Hepatocyte (in vitro differentiated cells): ENCODE results near the gene AKT2. TPM values are rescaled to one million over a fixed set of nuclear protein-coding genes. Genes with fewer than 3 reads are reported as not detected.

Experiments used
- DNase-seq: peaks from one replicate; pipeline ENCODE4 v3.0.0-alpha.2; 2016; ENCODE audit warnings: low spot score
- H2AFZ ChIP-seq: fragments of 200-600 bp; sonication (generic); 2 replicates; pipeline ENCODE4 v1.6.0; 2016; ENCODE audit warnings: antibody characterized with exemption, mild to moderate bottlenecking
- H3K27ac ChIP-seq: fragments of 200-600 bp; sonication (generic); 2 replicates; pipeline ENCODE4 v1.5.1; 2016; ENCODE audit warnings: mild to moderate bottlenecking
- H3K27me3 ChIP-seq: fragments of 200-600 bp; sonication (generic); 2 replicates; pipeline ENCODE4 v1.6.1; 2016
- H3K36me3 ChIP-seq: fragments of 200-600 bp; sonication (generic); replicated peaks from 2 replicates; pipeline ENCODE4 v1.5.1; 2016; ENCODE audit warnings: low read depth; ENCODE audit not compliant: insufficient read depth
- H3K4me1 ChIP-seq: fragments of 200-600 bp; sonication (generic); 2 replicates; pipeline ENCODE4 v1.5.1; 2016; ENCODE audit warnings: mild to moderate bottlenecking, moderate library complexity; ENCODE audit not compliant: insufficient read depth
- H3K4me2 ChIP-seq: fragments of 200-600 bp; sonication (generic); 2 replicates; pipeline ENCODE4 v1.6.0; 2016
- H3K4me3 ChIP-seq: fragments of 200-600 bp; sonication (generic); 2 replicates; pipeline ENCODE4 v1.5.1; 2016; ENCODE audit warnings: mild to moderate bottlenecking
- H3K79me2 ChIP-seq: fragments of 200-600 bp; sonication (generic); 2 replicates; pipeline ENCODE4 v1.6.0; 2017; ENCODE audit warnings: mild to moderate bottlenecking
- H3K9me2 ChIP-seq: fragments of 200-600 bp; sonication (generic); replicated peaks from 2 replicates; pipeline ENCODE4 v1.6.0; 2017; ENCODE audit warnings: mild to moderate bottlenecking; ENCODE audit not compliant: insufficient read depth
- H3K9me3 ChIP-seq: fragments of 200-600 bp; sonication (generic); 2 replicates; pipeline ENCODE4 v1.5.1; 2016; ENCODE audit warnings: low read depth, mild to moderate bottlenecking
- H4K20me1 ChIP-seq: fragments of 200-600 bp; sonication (generic); 2 replicates; pipeline ENCODE4 v1.6.0; 2016; ENCODE audit warnings: mild to moderate bottlenecking; ENCODE audit not compliant: insufficient read depth, poor library complexity, severe bottlenecking
- EZH2 ChIP-seq: fragments of 200-600 bp; sonication (generic); IDR thresholded peaks from 2 replicates; pipeline ENCODE4 v1.6.1; 2016; ENCODE audit warnings: antibody characterized with exemption, mild to moderate bottlenecking, borderline replicate concordance
- EZH2phosphoT487 ChIP-seq: fragments of 200-600 bp; sonication (generic); IDR thresholded peaks from one replicate; pipeline ENCODE4 v1.6.1; 2018; ENCODE audit warnings: antibody characterized with exemption, mild to moderate bottlenecking, low read depth, moderate library complexity; ENCODE audit not compliant: unreplicated experiment, severe bottlenecking
- WGBS: methylation state at CpG from one replicate; pipeline ENCODE4 v1.1.6; 2016; ENCODE audit warnings: low lambda C conversion rate; ENCODE audit errors: missing lambda C conversion rate; 5-methylcytosine and 5-hydroxymethylcytosine counted together
- polyA plus RNA-seq: library from polyadenylated mRNA; unstranded; fragments of >200 nt; fragmentation: Nextera tagmentation; extraction: Ambion mirVana; gene quantifications from 2 replicates; pipeline ENCODE4 v1.2.1, GENCODE V29; 2016
- total RNA-seq: library from RNA; depleted of rRNA; stranded (reverse); fragments of >200 nt; gene quantifications from 2 replicates; pipeline ENCODE4 v1.2.3, GENCODE V29; 2014
- TF ChIP-seq, protein P1 (sequence below): fragments of 200-600 bp; sonication (generic); IDR thresholded peaks from 2 replicates; pipeline ENCODE4 v1.5.1; 2016; ENCODE audit warnings: antibody characterized with exemption, mild to moderate bottlenecking; ENCODE audit not compliant: poor library complexity

The AKT2 gene
- total and polyA plus RNA-seq, 2 experiments from 2014 or later, result 54.9 to 106 TPM

DNA sequence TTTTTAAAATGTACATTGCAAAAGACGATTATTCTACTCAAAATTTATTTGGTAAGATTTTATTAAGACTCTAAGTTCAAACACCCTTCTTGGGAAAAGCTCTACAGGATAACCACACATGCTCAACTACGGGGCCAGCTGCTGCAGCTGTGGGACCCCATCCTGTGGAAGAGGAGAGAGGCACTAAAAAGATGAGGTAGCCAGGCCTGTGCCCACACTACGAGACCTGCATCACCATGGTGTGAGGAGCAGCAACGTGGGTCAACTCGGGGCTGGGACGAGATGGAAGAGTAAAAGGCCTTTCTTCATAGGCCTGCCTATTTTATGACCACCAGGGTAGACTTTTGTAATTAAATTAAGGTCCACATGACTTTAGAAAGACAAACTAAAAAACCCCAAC is 54.1 kb downstream of the AKT2 start:
- H3K4me3 ChIP-seq, result no peak overlapping the region
- no peaks in the 10 kb centered on the region for H3K79me2 ChIP-seq
- no peaks in the 10 kb centered on the region for H3K36me3 ChIP-seq
- H3K9me3 ChIP-seq, result no peaks in the 10 kb centered on the region
- 86% methylated on average over 6 of the region's 6 CpGs for WGBS
- no peaks in the 10 kb centered on the region for H3K9me2 ChIP-seq
- no peak for DNase-seq
- H4K20me1 ChIP-seq, result no peaks in the 10 kb centered on the region
- H3K27ac ChIP-seq, result no peak overlapping the region
- no peaks in the 10 kb centered on the region for H3K27me3 ChIP-seq
- H3K4me2 ChIP-seq, result no peak overlapping the region
- no peak for TF ChIP-seq EZH2
- TF ChIP-seq, protein P1, sequence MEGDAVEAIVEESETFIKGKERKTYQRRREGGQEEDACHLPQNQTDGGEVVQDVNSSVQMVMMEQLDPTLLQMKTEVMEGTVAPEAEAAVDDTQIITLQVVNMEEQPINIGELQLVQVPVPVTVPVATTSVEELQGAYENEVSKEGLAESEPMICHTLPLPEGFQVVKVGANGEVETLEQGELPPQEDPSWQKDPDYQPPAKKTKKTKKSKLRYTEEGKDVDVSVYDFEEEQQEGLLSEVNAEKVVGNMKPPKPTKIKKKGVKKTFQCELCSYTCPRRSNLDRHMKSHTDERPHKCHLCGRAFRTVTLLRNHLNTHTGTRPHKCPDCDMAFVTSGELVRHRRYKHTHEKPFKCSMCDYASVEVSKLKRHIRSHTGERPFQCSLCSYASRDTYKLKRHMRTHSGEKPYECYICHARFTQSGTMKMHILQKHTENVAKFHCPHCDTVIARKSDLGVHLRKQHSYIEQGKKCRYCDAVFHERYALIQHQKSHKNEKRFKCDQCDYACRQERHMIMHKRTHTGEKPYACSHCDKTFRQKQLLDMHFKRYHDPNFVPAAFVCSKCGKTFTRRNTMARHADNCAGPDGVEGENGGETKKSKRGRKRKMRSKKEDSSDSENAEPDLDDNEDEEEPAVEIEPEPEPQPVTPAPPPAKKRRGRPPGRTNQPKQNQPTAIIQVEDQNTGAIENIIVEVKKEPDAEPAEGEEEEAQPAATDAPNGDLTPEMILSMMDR, result no peak
- TF ChIP-seq EZH2phosphoT487, result no peak
- peaks cover 10% of the 10 kb centered on the region for H3K4me1 ChIP-seq
- H2AFZ ChIP-seq, result no peak overlapping the region

DNA sequence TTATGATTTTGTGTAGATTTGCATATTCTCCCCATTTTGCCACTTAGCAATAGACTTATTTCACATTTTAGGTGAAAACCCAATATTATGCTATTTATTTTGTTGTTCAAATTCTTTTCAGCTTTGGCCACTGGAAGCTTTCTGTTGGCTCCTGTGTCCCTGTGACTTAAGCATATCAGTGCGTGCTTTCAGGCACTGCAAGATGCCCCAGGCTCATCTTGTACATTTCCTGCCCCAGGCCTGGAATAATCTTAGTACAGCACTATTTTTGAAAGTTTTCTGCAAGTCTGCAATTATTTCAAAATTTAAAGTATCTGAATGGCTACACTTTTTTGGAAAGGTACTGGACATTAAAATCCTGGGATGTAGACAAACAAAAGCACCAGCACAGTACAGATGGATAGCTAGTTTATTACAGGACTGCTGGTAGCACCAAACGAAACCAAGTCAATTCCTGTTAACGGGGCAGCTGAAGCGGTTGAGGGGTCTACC is 55.2 kb downstream of the AKT2 start:
- peaks cover 5% of the 10 kb centered on the region for H3K27me3 ChIP-seq
- H3K79me2 ChIP-seq, result no peaks in the 10 kb centered on the region
- TF ChIP-seq, protein P1, result no peak
- TF ChIP-seq EZH2phosphoT487, result no peak
- no peak for TF ChIP-seq EZH2
- H3K4me3 ChIP-seq, result no peak overlapping the region
- no peak overlapping the region for H2AFZ ChIP-seq
- H3K9me2 ChIP-seq, result no peaks in the 10 kb centered on the region
- no peak overlapping the region for H3K27ac ChIP-seq
- WGBS, result 80% methylated on average over 4 of the region's 4 CpGs
- no peak for DNase-seq
- no peak overlapping the region for H3K4me2 ChIP-seq
- no peaks in the 10 kb centered on the region for H3K9me3 ChIP-seq
- H3K4me1 ChIP-seq, result peaks cover 10% of the 10 kb centered on the region
- no peaks in the 10 kb centered on the region for H3K36me3 ChIP-seq
- H4K20me1 ChIP-seq, result no peaks in the 10 kb centered on the region

DNA sequence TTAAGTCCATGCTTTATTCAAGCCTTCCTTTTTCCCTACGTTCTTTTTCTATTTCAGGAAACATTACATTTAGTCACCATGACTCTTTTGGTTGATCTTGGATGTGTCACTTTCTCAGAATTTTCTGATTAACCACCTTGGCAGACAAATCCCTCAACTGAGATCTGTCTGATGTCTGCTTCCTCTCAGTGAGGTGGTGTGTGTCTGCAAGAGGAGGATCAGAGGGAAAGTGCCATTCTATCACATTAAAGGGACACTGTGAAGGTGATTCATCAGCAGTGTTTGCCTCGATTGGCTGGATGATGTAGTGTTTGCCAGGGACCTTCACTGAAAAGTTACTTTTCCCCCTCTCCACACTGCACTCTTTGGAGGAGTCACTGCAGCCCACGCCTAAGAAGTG is 55.7 kb downstream of the AKT2 start:
- Histone ChIP-seq H3K27me3 (peaks cover 5% of the 10 kb centered on the region), H3K4me2 (no peak overlapping the region), H3K79me2 (no peaks in the 10 kb centered on the region), H4K20me1 (no peaks in the 10 kb centered on the region), H3K36me3 (no peaks in the 10 kb centered on the region), H3K4me3 (no peak overlapping the region), H3K27ac (no peak overlapping the region), H3K9me2 (no peaks in the 10 kb centered on the region), H2AFZ (no peak overlapping the region), H3K9me3 (no peaks in the 10 kb centered on the region), H3K4me1 (peaks cover 10% of the 10 kb centered on the region)
- DNase-seq, result no peak
- WGBS, result 66% methylated on average over 3 of the region's 3 CpGs
- TF ChIP-seq EZH2, result no peak
- no peak for TF ChIP-seq EZH2phosphoT487
- TF ChIP-seq, protein P1, result no peak

DNA sequence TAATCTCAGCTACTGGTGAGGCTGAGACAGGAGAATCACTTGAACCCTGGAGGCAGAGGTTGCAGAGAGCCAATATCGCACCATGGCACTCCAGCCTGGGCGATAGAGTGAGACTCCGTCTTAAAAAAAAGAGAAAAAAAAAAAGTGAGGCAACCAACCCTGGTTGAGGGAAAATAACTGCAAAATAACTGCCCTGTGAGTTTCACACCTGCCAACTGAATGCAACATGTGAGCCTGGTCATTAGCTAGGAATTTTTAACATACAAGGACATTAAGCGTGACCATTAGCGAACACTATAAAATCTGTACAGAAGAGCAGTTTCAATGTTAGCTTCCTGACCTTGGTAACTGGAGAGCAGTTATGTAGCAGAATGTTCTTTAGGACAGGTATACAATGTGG is 56.3 kb downstream of the AKT2 start:
- 94% methylated on average over 5 of the region's 5 CpGs for WGBS
- Histone ChIP-seq H3K4me3 (no peak overlapping the region), H3K9me3 (no peaks in the 10 kb centered on the region), H4K20me1 (no peaks in the 10 kb centered on the region), H3K36me3 (no peaks in the 10 kb centered on the region), H3K27ac (no peak overlapping the region), H3K27me3 (peaks cover 5% of the 10 kb centered on the region), H3K79me2 (no peaks in the 10 kb centered on the region), H2AFZ (no peak overlapping the region), H3K4me2 (no peak overlapping the region), H3K4me1 (peaks cover 10% of the 10 kb centered on the region), H3K9me2 (no peaks in the 10 kb centered on the region)
- DNase-seq, result no peak
- TF ChIP-seq EZH2 (no peak), EZH2phosphoT487 (no peak)
- TF ChIP-seq, protein P1, result no peak
